Measurements from ENCODE around the gene EMC1. TPM values are rescaled to one million over a fixed set of nuclear protein-coding genes. Genes with fewer than 3 reads are reported as not detected.
"Not testable (repeated sequence)": the region's sequence is repeated elsewhere in the genome, so short reads cannot be mapped to it uniquely, and the experiment has no call there.

The EMC1 gene
- total and polyA plus RNA-seq, 2 donors (not counting 1 experiment from before 2014, with no cell fraction given) = 33.3 to 78.1 TPM

DNA sequence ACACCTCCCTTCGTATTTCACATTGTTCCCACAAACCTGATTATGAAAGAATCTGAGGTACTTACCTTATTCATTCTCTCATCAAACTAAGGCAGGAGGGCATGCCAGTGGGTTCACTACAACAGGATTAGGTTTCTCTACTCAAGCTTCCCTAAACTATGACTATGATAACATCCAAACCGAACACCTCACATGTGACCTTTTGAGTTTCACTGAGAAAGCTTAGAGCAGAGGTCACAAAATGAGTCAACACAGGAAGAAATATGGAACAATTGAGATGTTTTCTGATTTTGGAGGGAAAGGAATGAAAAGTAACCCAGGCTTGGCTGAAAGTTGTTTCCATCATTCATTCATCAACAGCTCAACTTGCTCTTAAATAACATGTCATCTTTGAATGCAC, 65.3 kb downstream of the EMC1 start:
- no peak overlapping the region for H3K27ac ChIP-seq (ENCODE audit: insufficient read depth, low read length)
- H3K36me3 ChIP-seq (ENCODE audit: control insufficient read depth, insufficient read depth, low read length) = peaks cover 27% of the 10 kb centered on the region
- TF ChIP-seq EZH2 (IDR thresholded peaks at IDR 0.05; ENCODE audit: low read length, missing control alignments) (no peak), CTCF (conservative IDR thresholded peaks at IDR 0.05 in 1 of 2, IDR thresholded peaks at IDR 0.05 in 1 of 2; ENCODE audit: low read depth in 1 of 2, low read length in 2 of 2) (no peak)

GRCh38 chr1:19182223-19182622, 69.1 kb downstream of the EMC1 start:
- no peak overlapping the region for H3K27ac ChIP-seq (ENCODE audit: insufficient read depth, low read length)
- H3K36me3 ChIP-seq (ENCODE audit: control insufficient read depth, insufficient read depth, low read length) = peaks cover 24% of the 10 kb centered on the region
- H3K79me2 ChIP-seq (ENCODE audit: control insufficient read depth, insufficient read depth, low read length) = no peaks in the 10 kb centered on the region

More for the DNA sequence above, 65.3 kb downstream of the EMC1 start:
- Histone ChIP-seq H3K4me3 (replicated peaks in 1 of 4; ENCODE audit: control extremely low read depth in 1 of 4, insufficient read depth in 1 of 4, low read depth in 3 of 4, low read length in 4 of 4) (no peak overlapping the region), H3K9me3 (ENCODE audit: control insufficient read depth, insufficient read depth, low read depth, low read length) (no peaks in the 10 kb centered on the region), H3K4me2 (ENCODE audit: extremely low read depth, insufficient read depth, low read length) (no peak overlapping the region), H4K20me1 (ENCODE audit: control insufficient read depth, extremely low read depth, insufficient read depth, low read length) (no peaks in the 10 kb centered on the region), H3K4me1 (ENCODE audit: control insufficient read depth, extremely low read depth, insufficient read depth, low read length) (no peaks in the 10 kb centered on the region), H2AFZ (ENCODE audit: low read length) (no peak overlapping the region), H3K9ac (ENCODE audit: insufficient read depth, low read length) (no peak overlapping the region), H3K27me3 (ENCODE audit: control insufficient read depth, insufficient read depth, low read length) (no peaks in the 10 kb centered on the region), H3K79me2 (ENCODE audit: control insufficient read depth, insufficient read depth, low read length) (peaks cover 10% of the 10 kb centered on the region)
- no peak for DNase-seq (ENCODE audit: low read depth in 2 of 2)

GRCh38 chr1:19180265-19180657, 71.1 kb downstream of the EMC1 start:
- DNase-seq (ENCODE audit: low read depth in 2 of 2); H3K9me3 ChIP-seq (ENCODE audit: control insufficient read depth, insufficient read depth, low read depth, low read length); H3K27me3 ChIP-seq (ENCODE audit: control insufficient read depth, insufficient read depth, low read length); H2AFZ ChIP-seq (ENCODE audit: low read length); H3K79me2 ChIP-seq (ENCODE audit: control insufficient read depth, insufficient read depth, low read length); H4K20me1 ChIP-seq (ENCODE audit: control insufficient read depth, extremely low read depth, insufficient read depth, low read length); H3K9ac ChIP-seq (ENCODE audit: insufficient read depth, low read length); H3K4me1 ChIP-seq (ENCODE audit: control insufficient read depth, extremely low read depth, insufficient read depth, low read length); H3K27ac ChIP-seq (ENCODE audit: insufficient read depth, low read length); H3K4me3 ChIP-seq (replicated peaks in 1 of 4; ENCODE audit: control extremely low read depth in 1 of 4, insufficient read depth in 1 of 4, low read depth in 3 of 4, low read length in 4 of 4); H3K4me2 ChIP-seq (ENCODE audit: extremely low read depth, insufficient read depth, low read length): not testable (repeated sequence)
- H3K36me3 ChIP-seq (ENCODE audit: control insufficient read depth, insufficient read depth, low read length) = peaks cover 21% of the 10 kb centered on the region

More at GRCh38 chr1:19182223-19182622, 69.1 kb downstream of the EMC1 start:
- Histone ChIP-seq H3K9ac (ENCODE audit: insufficient read depth, low read length) (no peak overlapping the region), H3K4me3 (replicated peaks in 1 of 4; ENCODE audit: control extremely low read depth in 1 of 4, insufficient read depth in 1 of 4, low read depth in 3 of 4, low read length in 4 of 4) (no peak overlapping the region), H3K9me3 (ENCODE audit: control insufficient read depth, insufficient read depth, low read depth, low read length) (no peaks in the 10 kb centered on the region), H4K20me1 (ENCODE audit: control insufficient read depth, extremely low read depth, insufficient read depth, low read length) (no peaks in the 10 kb centered on the region), H3K4me1 (ENCODE audit: control insufficient read depth, extremely low read depth, insufficient read depth, low read length) (no peaks in the 10 kb centered on the region), H3K27me3 (ENCODE audit: control insufficient read depth, insufficient read depth, low read length) (no peaks in the 10 kb centered on the region), H2AFZ (ENCODE audit: low read length) (no peak overlapping the region), H3K4me2 (ENCODE audit: extremely low read depth, insufficient read depth, low read length) (no peak overlapping the region)
- TF ChIP-seq EZH2 (IDR thresholded peaks at IDR 0.05; ENCODE audit: low read length, missing control alignments) = no peak
- no peak for TF ChIP-seq CTCF (conservative IDR thresholded peaks at IDR 0.05 in 1 of 2, IDR thresholded peaks at IDR 0.05 in 1 of 2; ENCODE audit: low read depth in 1 of 2, low read length in 2 of 2)
- DNase-seq (ENCODE audit: low read depth in 2 of 2) = no peak
